HL-60 (cell line): Measurements from ENCODE around the gene PPP6R3.

Experiments used
- CTCF ChIP-seq: IDR thresholded peaks from one replicate; pipeline ENCODE4 v1.5.1; 2011; ENCODE audit warnings: low read length, control low read depth, inconsistent platforms; ENCODE audit not compliant: insufficient read depth
- GABPA ChIP-seq: IDR thresholded peaks from 2 replicates; pipeline ENCODE4 v1.6.1; 2012; ENCODE audit warnings: low read depth
- POLR2AphosphoS5 ChIP-seq: IDR thresholded peaks from 2 replicates; pipeline ENCODE4 v1.6.1; 2012; ENCODE audit warnings: low read depth
- SPI1 ChIP-seq: IDR thresholded peaks from 2 replicates; pipeline ENCODE4 v1.6.1; 2012; ENCODE audit warnings: low read depth, mild to moderate bottlenecking, borderline replicate concordance

GRCh38 chr11:68423481-68423880 is 37.1 kb upstream of the PPP6R3 start:
- TF ChIP-seq CTCF (no peak), POLR2AphosphoS5 (no peak), SPI1 (no peak), GABPA (no peak)
